Measurements from ENCODE around the gene CUL7. TPM values are rescaled to one million over a fixed set of nuclear protein-coding genes. Genes with fewer than 3 reads are reported as not detected.
"Not testable (repeated sequence)": the region's sequence is repeated elsewhere in the genome, so short reads cannot be mapped to it uniquely, and the experiment has no call there.

Gene CUL7
- total RNA-seq, 8 experiments from 2014 or later, result 14.4 to 33.7 (median 25.1) TPM

- in situ Hi-C loops (cut with MboI; ENCODE audit: low pct_unique_long_range_greater_than_20kb in 2 of 9, low sequenced_read_pairs in 9 of 9, unreplicated experiment in 9 of 9); ATAC-seq (replicated peaks in 6 of 8): not testable (repeated sequence)
Measured at GRCh38 chr6:42998205-42998604, 55.4 kb downstream of the CUL7 start.

GRCh38 chr6:42996513-42996912, 57.1 kb downstream of the CUL7 start:
- no peak for ATAC-seq (replicated peaks in 6 of 8)
- no peak overlapping the region for H3K27ac ChIP-seq
- in situ Hi-C loops (cut with MboI; ENCODE audit: low pct_unique_long_range_greater_than_20kb in 2 of 9, low sequenced_read_pairs in 9 of 9, unreplicated experiment in 9 of 9), result no loop called here
- H3K4me3 ChIP-seq, result no peak overlapping the region
- no peaks in the 10 kb centered on the region for H3K4me1 ChIP-seq (replicated peaks in 1 of 2)

More at GRCh38 chr6:42998205-42998604, 55.4 kb downstream of the CUL7 start:
- not testable (repeated sequence) for H3K4me1 ChIP-seq (replicated peaks in 1 of 2); H3K27ac ChIP-seq; H3K4me3 ChIP-seq
- 93 to 100% (median 96%) methylated on average over 3 to 7 of the region's 9 CpGs; no CpG with 5 or more reads in 6 of the 10 experiments for whole genome bisulfite sequencing, 10 experiments

GRCh38 chr6:42993445-42993844, 60.2 kb downstream of the CUL7 start:
- in situ Hi-C loops (cut with MboI; ENCODE audit: low pct_unique_long_range_greater_than_20kb in 2 of 9, low sequenced_read_pairs in 9 of 9, unreplicated experiment in 9 of 9), result no loop called here
- 8 to 100% (median 86%) methylated on average over 1 to 2 of the region's 2 CpGs; no CpG with 5 or more reads in 3 of the 10 experiments for WGBS, 10 experiments

GRCh38 chr6:42989923-42990322, 63.7 kb downstream of the CUL7 start:
- no peak for ATAC-seq (replicated peaks in 6 of 8)
- H3K27ac ChIP-seq, result no peak overlapping the region
- H3K4me3 ChIP-seq, result no peak overlapping the region
- H3K4me1 ChIP-seq (replicated peaks in 1 of 2), result peaks cover 0 to 4% of the 10 kb centered on the region in 2 donors
- in situ Hi-C loops (cut with MboI; ENCODE audit: low pct_unique_long_range_greater_than_20kb in 2 of 9, low sequenced_read_pairs in 9 of 9, unreplicated experiment in 9 of 9), result no loop called here
- 67 to 100% (median 95%) methylated on average over 1 to 5 of the region's 5 CpGs; no CpG with 5 or more reads in 5 of the 10 experiments for WGBS, 10 experiments

More at GRCh38 chr6:42993445-42993844, 60.2 kb downstream of the CUL7 start:
- no peak overlapping the region for H3K27ac ChIP-seq
- no peaks in the 10 kb centered on the region for H3K4me1 ChIP-seq (replicated peaks in 1 of 2)
- no peak for ATAC-seq (replicated peaks in 6 of 8)
- H3K4me3 ChIP-seq, result no peak overlapping the region

- in situ Hi-C loops (cut with MboI; ENCODE audit: low pct_unique_long_range_greater_than_20kb in 2 of 9, low sequenced_read_pairs in 9 of 9, unreplicated experiment in 9 of 9), result no loop called here
- Histone ChIP-seq H3K4me1 (replicated peaks in 1 of 2) (peaks cover 0 to 4% of the 10 kb centered on the region in 2 donors), H3K4me3 (no peak overlapping the region), H3K27ac (no peak overlapping the region)
- WGBS, 10 experiments, result 60 to 100% (median 100%) methylated on average over 1 of the region's 1 CpG; no CpG with 5 or more reads in 7 of the 10 experiments
- ATAC-seq (replicated peaks in 6 of 8), result peak in 1 of 8 experiments; percentile 22
Measured at GRCh38 chr6:42988486-42989020, 65.1 kb downstream of the CUL7 start.

Other genes starting within 250 kb of the CUL7 start
- gene RPL7L1, start 174.2 kb downstream of the CUL7 start, total RNA-seq, result 100 to 1,000 TPM in 5 of 8 experiments, 10 to 100 TPM in 3; 69.1 to 186 (median 109) TPM
- gene PTCRA, start 137.8 kb downstream of the CUL7 start, total RNA-seq, result under 1 TPM in 1 of 8 experiments, not detected in 7; 0.45 TPM
- 10 to 100 TPM; 29.6 to 49.1 (median 33.4) TPM for gene CNPY3, start 124.4 kb downstream of the CUL7 start, total RNA-seq
- gene GNMT, start 93.1 kb downstream of the CUL7 start, total RNA-seq, result under 1 TPM in 6 of 8 experiments, not detected in 2; 0.11 to 0.62 (median 0.38) TPM
- 10 to 100 TPM in 7 of 8 experiments, 1 to 10 TPM in 1; 8.6 to 24.3 (median 18.0) TPM for gene PEX6, start 74.7 kb downstream of the CUL7 start, total RNA-seq
- 10 to 100 TPM; 18.4 to 40.4 (median 29.4) TPM for gene PPP2R5D, start 69.3 kb downstream of the CUL7 start, total RNA-seq
- gene MEA1, start 39.9 kb downstream of the CUL7 start, total RNA-seq, result 100 to 1,000 TPM in 2 of 8 experiments, 10 to 100 TPM in 6; 47.7 to 111 (median 72.7) TPM
- 100 to 1,000 TPM in 4 of 8 experiments, 10 to 100 TPM in 4; 63.1 to 135 (median 100) TPM for gene KLHDC3, start 39.6 kb downstream of the CUL7 start, total RNA-seq
- 10 to 100 TPM; 44.1 to 85.0 (median 65.1) TPM for gene RRP36, start 32.2 kb downstream of the CUL7 start, total RNA-seq
- 10 to 100 TPM; 25.0 to 81.6 (median 42.7) TPM for gene MRPL2, start 5.6 kb upstream of the CUL7 start, total RNA-seq
- gene KLC4, start 5.8 kb upstream of the CUL7 start, total RNA-seq, result 10 to 100 TPM; 18.7 to 57.3 (median 32.7) TPM
- 100 to 1,000 TPM in 3 of 8 experiments, 10 to 100 TPM in 5; 27.2 to 197 (median 48.3) TPM for gene PTK7, start 22.5 kb upstream of the CUL7 start, total RNA-seq
- 10 to 100 TPM in 5 of 8 experiments, 1 to 10 TPM in 3; 8.5 to 25.9 (median 16.2) TPM for gene SRF, start 117.4 kb upstream of the CUL7 start, total RNA-seq
- gene CUL9, start 128.3 kb upstream of the CUL7 start, total RNA-seq, result 10 to 100 TPM; 15.3 to 70.3 (median 23.3) TPM
- gene DNPH1, start 175.6 kb upstream of the CUL7 start, total RNA-seq, result 10 to 100 TPM; 15.3 to 73.6 (median 33.9) TPM
- gene TTBK1, start 189.6 kb upstream of the CUL7 start, total RNA-seq, result 10 to 100 TPM in 3 of 8 experiments, 1 to 10 TPM in 4, under 1 TPM in 1; 0.41 to 13.6 (median 8.4) TPM
- gene SLC22A7, start 244.4 kb upstream of the CUL7 start, total RNA-seq, result under 1 TPM in 5 of 8 experiments, not detected in 3; 0.23 to 0.78 (median 0.63) TPM

Data from motor neuron (in vitro differentiated cells).